ENCODE measurements around the gene MSRB2. TPM values are rescaled to one million over a fixed set of nuclear protein-coding genes. Genes with fewer than 3 reads are reported as not detected.

Gene MSRB2
- total and polyA plus RNA-seq, 2 experiments from 2014 or later: 32.9 to 149 TPM

DNA sequence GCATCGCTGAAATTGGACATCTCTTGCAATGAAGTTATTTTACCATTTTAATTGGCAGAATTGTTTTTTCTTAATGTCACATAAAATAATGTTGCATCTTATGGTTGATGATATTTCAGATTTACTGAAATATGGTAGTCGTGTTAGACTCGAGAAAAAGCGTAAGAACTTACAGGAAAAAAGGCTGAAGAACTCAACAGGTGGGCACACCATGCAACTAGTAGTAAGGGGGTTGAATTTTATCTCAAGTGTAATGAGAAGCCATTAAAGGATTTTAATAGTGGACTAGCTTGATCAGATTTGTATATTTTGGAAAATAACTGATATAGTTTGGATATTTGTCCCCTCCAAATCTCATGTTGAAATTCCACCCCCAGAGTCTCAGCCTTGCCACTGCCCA lies 41.1 kb downstream of the MSRB2 start:
- H3K4me1 ChIP-seq (ENCODE audit: low read depth): no peaks in the 10 kb centered on the region
- no peaks in the 10 kb centered on the region for H3K9me3 ChIP-seq (ENCODE audit: low read depth)
- TF ChIP-seq, protein P1, sequence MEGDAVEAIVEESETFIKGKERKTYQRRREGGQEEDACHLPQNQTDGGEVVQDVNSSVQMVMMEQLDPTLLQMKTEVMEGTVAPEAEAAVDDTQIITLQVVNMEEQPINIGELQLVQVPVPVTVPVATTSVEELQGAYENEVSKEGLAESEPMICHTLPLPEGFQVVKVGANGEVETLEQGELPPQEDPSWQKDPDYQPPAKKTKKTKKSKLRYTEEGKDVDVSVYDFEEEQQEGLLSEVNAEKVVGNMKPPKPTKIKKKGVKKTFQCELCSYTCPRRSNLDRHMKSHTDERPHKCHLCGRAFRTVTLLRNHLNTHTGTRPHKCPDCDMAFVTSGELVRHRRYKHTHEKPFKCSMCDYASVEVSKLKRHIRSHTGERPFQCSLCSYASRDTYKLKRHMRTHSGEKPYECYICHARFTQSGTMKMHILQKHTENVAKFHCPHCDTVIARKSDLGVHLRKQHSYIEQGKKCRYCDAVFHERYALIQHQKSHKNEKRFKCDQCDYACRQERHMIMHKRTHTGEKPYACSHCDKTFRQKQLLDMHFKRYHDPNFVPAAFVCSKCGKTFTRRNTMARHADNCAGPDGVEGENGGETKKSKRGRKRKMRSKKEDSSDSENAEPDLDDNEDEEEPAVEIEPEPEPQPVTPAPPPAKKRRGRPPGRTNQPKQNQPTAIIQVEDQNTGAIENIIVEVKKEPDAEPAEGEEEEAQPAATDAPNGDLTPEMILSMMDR (IDR thresholded peaks at IDR 0.05; ENCODE audit: low read depth, low read length): no peak
- H3K4me3 ChIP-seq: no peak overlapping the region
- no peaks in the 10 kb centered on the region for H3K36me3 ChIP-seq
- H3K27me3 ChIP-seq: no peaks in the 10 kb centered on the region
- no peak for DNase-seq (ENCODE audit: low read depth in 1 of 2, low spot score in 1 of 2)
- no peak overlapping the region for H3K27ac ChIP-seq

DNA sequence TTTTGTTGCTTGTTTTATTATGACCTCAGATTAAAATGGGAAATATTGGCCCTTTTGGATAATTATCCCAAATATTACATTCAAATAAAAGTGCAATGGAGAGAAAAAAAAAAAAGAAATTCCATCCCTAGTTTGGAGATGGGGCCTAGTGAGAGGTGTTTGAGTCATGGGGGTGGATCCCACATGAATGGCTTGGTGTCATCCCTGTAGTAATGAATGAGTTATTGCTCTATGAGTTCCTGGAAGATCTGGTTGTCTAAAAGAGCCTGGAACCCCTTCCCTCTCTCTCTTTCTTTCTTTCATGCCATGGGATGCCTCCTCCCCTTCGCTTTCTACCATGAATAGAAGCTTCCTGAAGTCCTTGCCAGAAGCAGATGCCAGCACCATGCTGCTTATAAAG lies 44.3 kb downstream of the MSRB2 start:
- no peak overlapping the region for H3K27ac ChIP-seq
- no peaks in the 10 kb centered on the region for H3K4me1 ChIP-seq (ENCODE audit: low read depth)
- TF ChIP-seq, protein P1 (IDR thresholded peaks at IDR 0.05; ENCODE audit: low read depth, low read length): no peak

DNA sequence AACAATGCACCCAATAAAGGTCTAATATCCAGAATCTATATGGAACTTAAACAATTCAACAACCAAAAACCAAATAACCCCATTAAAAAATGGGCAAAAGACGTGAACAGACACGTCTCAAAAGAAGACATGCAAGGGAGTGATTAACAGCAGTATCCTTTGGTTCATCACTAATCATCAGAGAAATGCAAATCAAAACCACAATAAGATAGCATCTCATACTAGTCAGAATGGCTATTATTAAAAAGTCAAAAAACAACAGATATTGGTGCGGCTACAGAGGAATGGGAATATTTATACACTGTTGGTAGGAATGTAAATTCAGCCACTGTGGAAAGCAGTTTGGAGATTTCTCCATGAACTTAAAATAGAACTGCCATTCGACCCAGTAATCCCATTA lies 46.6 kb downstream of the MSRB2 start:
- H3K27ac ChIP-seq: no peak overlapping the region
- H3K9me3 ChIP-seq (ENCODE audit: low read depth): no peaks in the 10 kb centered on the region
- no peaks in the 10 kb centered on the region for H3K27me3 ChIP-seq
- H3K4me1 ChIP-seq (ENCODE audit: low read depth): no peaks in the 10 kb centered on the region
- no peak for DNase-seq (ENCODE audit: low read depth in 1 of 2, low spot score in 1 of 2)
- TF ChIP-seq, protein P1 (IDR thresholded peaks at IDR 0.05; ENCODE audit: low read depth, low read length): no peak
- no peaks in the 10 kb centered on the region for H3K36me3 ChIP-seq
- no peak overlapping the region for H3K4me3 ChIP-seq

More for the DNA sequence above, 44.3 kb downstream of the MSRB2 start:
- Histone ChIP-seq H3K4me3 (no peak overlapping the region), H3K9me3 (ENCODE audit: low read depth) (no peaks in the 10 kb centered on the region), H3K27me3 (no peaks in the 10 kb centered on the region), H3K36me3 (no peaks in the 10 kb centered on the region)
- DNase-seq (ENCODE audit: low read depth in 1 of 2, low spot score in 1 of 2): no peak

DNA sequence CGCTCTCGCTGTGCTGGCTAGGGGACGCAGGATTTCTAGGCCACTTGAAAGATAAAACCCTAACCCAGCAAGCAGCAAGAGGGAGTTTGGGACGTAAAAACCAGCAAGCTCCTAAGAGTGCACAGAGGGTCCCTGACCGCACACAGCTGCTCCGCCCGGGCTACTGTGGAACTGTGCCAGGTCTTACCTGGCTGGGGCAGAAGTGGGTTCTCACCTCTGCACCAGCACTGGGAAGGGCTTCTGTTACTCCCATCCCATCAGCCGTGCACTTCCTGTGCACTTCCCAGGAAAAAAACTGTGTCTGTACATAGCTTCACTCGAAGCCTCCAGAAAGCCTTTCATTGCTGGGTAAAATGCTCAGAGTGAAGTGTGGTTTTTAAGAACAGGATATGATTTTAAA lies 50.9 kb downstream of the MSRB2 start:
- Histone ChIP-seq H3K4me1 (ENCODE audit: low read depth) (no peaks in the 10 kb centered on the region), H3K36me3 (no peaks in the 10 kb centered on the region), H3K4me3 (no peak overlapping the region), H3K9me3 (ENCODE audit: low read depth) (no peaks in the 10 kb centered on the region), H3K27ac (no peak overlapping the region), H3K27me3 (peaks cover 4% of the 10 kb centered on the region)
- DNase-seq (ENCODE audit: low read depth in 1 of 2, low spot score in 1 of 2): no peak
- TF ChIP-seq, protein P1 (IDR thresholded peaks at IDR 0.05; ENCODE audit: low read depth, low read length): no peak

DNA sequence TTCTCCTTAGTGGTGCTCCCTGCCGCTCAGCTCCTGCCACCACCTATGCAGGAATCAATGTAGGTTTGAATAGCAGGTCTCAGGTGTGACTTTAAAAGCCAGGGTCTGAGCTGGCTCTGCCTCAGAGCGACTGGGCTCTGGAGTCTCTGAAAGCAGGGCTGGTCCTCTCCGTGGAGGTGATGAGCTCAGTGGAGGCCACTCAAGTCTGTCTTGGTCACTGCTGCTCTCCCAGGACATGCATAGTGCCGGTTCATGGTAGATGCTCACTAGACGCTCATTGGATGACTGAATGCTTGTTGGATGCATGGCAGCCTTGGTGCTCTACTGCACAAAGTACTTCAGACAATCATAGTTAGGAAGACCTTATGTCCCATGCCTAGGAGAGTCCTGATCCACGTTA lies 51.7 kb downstream of the MSRB2 start:
- DNase-seq (ENCODE audit: low read depth in 1 of 2, low spot score in 1 of 2): no peak
- Histone ChIP-seq H3K4me1 (ENCODE audit: low read depth) (no peaks in the 10 kb centered on the region), H3K36me3 (no peaks in the 10 kb centered on the region), H3K27me3 (peaks cover 4% of the 10 kb centered on the region), H3K9me3 (ENCODE audit: low read depth) (no peaks in the 10 kb centered on the region), H3K27ac (no peak overlapping the region), H3K4me3 (no peak overlapping the region)
- TF ChIP-seq, protein P1 (IDR thresholded peaks at IDR 0.05; ENCODE audit: low read depth, low read length): no peak

DNA sequence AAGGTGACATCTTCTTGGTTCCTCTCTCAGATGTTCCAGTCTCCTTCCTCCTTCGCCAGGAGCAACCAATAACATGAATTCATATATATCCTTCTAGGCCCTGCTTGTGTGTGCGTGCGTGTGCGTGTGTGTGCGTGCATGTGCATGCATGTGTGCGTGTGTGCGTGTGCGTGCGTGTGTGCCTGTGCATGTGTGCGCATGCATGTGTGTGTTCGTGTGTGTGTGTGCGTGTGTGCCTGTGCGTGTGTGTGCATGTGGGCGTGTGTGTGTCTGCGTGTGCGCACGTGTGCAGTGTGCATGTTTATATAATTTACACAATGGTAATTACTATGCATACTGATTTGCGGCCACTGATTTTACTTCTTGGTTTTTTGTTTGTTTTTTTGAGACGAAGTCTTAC lies 52.8 kb downstream of the MSRB2 start:
- no peak for DNase-seq (ENCODE audit: low read depth in 1 of 2, low spot score in 1 of 2)
- Histone ChIP-seq H3K4me3 (no peak overlapping the region), H3K27ac (no peak overlapping the region), H3K36me3 (no peaks in the 10 kb centered on the region), H3K4me1 (ENCODE audit: low read depth) (no peaks in the 10 kb centered on the region), H3K27me3 (peaks cover 4% of the 10 kb centered on the region), H3K9me3 (ENCODE audit: low read depth) (no peaks in the 10 kb centered on the region)
- TF ChIP-seq, protein P1 (IDR thresholded peaks at IDR 0.05; ENCODE audit: low read depth, low read length): no peak

Measured in cardiac muscle cell (in vitro differentiated cells and primary cell).